ENCODE measurements around the gene NEMP1.

Gene NEMP1

GRCh38 chr12:57078519-57079404 is at the start of gene NEMP1:
NEMP1 (minus strand) TSS chr12:57078791; CDS start chr12:57078745, 46 bp downstream.
- DNase-seq (ENCODE audit: low read depth): peak; percentile 100
- TF ChIP-seq CTCF (conservative IDR thresholded peaks at IDR 0.05; ENCODE audit: control insufficient read depth, insufficient read depth, low read depth, low read length): no peak
- peak within 1 kb of the TSS; percentile 85 for H3K4me3 ChIP-seq (ENCODE audit: control insufficient read depth, low read depth, low read length)

GRCh38 chr12:57127726-57128518 is 49.3 kb upstream of the NEMP1 start, which contains the start of gene LRP1:
LRP1 (plus strand) TSS chr12:57128483; CDS start chr12:57128965, 482 bp downstream.
- peak; percentile 84 for DNase-seq (ENCODE audit: low read depth)
- peak within 1 kb of the TSS; percentile 59 for H3K4me3 ChIP-seq (ENCODE audit: control insufficient read depth, low read depth, low read length)
- TF ChIP-seq CTCF (conservative IDR thresholded peaks at IDR 0.05; ENCODE audit: control insufficient read depth, insufficient read depth, low read depth, low read length): no peak

- peak; percentile 17 for TF ChIP-seq CTCF (conservative IDR thresholded peaks at IDR 0.05; ENCODE audit: control insufficient read depth, insufficient read depth, low read depth, low read length)
- DNase-seq (ENCODE audit: low read depth): no peak
- peak overlapping the region; percentile 59 for H3K4me3 ChIP-seq (ENCODE audit: control insufficient read depth, low read depth, low read length)
Observed at GRCh38 chr12:57127101-57127725, 48.6 kb upstream of the NEMP1 start.

- TF ChIP-seq CTCF (conservative IDR thresholded peaks at IDR 0.05; ENCODE audit: control insufficient read depth, insufficient read depth, low read depth, low read length): no peak
- H3K4me3 ChIP-seq (ENCODE audit: control insufficient read depth, low read depth, low read length): no peak overlapping the region
- DNase-seq (ENCODE audit: low read depth): no peak
Observed at GRCh38 chr12:57126561-57126960, 48.0 kb upstream of the NEMP1 start.

- no peak overlapping the region for H3K4me3 ChIP-seq (ENCODE audit: control insufficient read depth, low read depth, low read length)
- no peak for DNase-seq (ENCODE audit: low read depth)
- TF ChIP-seq CTCF (conservative IDR thresholded peaks at IDR 0.05; ENCODE audit: control insufficient read depth, insufficient read depth, low read depth, low read length): no peak
Observed at GRCh38 chr12:57126061-57126460, 47.5 kb upstream of the NEMP1 start.

- H3K4me3 ChIP-seq (ENCODE audit: control insufficient read depth, low read depth, low read length): no peak overlapping the region
- peak; percentile 76 for DNase-seq (ENCODE audit: low read depth)
- TF ChIP-seq CTCF (conservative IDR thresholded peaks at IDR 0.05; ENCODE audit: control insufficient read depth, insufficient read depth, low read depth, low read length): peak; percentile 99
Observed at GRCh38 chr12:57124261-57124877, 45.8 kb upstream of the NEMP1 start.
